ENCODE data around the gene TRIB2. TPM values are rescaled to one million over a fixed set of nuclear protein-coding genes. Genes with fewer than 3 reads are reported as not detected.
A peak's percentile ranks its signal among the peaks of the same experiment; 100 is the strongest.

The TRIB2 gene
- total RNA-seq, 4 donors from 2014 or later = 29.7 to 61.3 (median 40.6) TPM

- Histone ChIP-seq H3K4me1 (peaks cover 66% of the 10 kb centered on the region), H3K27me3 (peaks cover 7% of the 10 kb centered on the region), H3K4me3 (peak overlapping the region; percentile 65), H3K36me3 (peaks cover 3% of the 10 kb centered on the region), H3K27ac (peak overlapping the region; percentile 90), H3K9me3 (no peaks in the 10 kb centered on the region)
- TF ChIP-seq POLR2A (IDR thresholded peaks at IDR 0.05) (no peak), EP300 (IDR thresholded peaks at IDR 0.05) (no peak), POLR2AphosphoS5 (IDR thresholded peaks at IDR 0.05) (no peak), CTCF (IDR thresholded peaks at IDR 0.05) (no peak)
- WGBS = 7% methylated on average over 18 of the region's 33 CpGs
- DNase-seq (ENCODE audit: low spot score in 2 of 2) = no peak
Observed at GRCh38 chr2:12718711-12719399, 2.1 kb downstream of the TRIB2 start.

GRCh38 chr2:12719400-12720277, 2.9 kb downstream of the TRIB2 start:
- Histone ChIP-seq H3K4me3 (peak overlapping the region; percentile 65), H3K27ac (peak overlapping the region; percentile 90), H3K27me3 (peaks cover 7% of the 10 kb centered on the region), H3K4me1 (peaks cover 60% of the 10 kb centered on the region), H3K9me3 (no peaks in the 10 kb centered on the region), H3K36me3 (peaks cover 3% of the 10 kb centered on the region)
- no peak for DNase-seq (ENCODE audit: low spot score in 2 of 2)
- 29% methylated on average over 9 of the region's 9 CpGs for WGBS
- TF ChIP-seq CTCF (IDR thresholded peaks at IDR 0.05) (no peak), POLR2AphosphoS5 (IDR thresholded peaks at IDR 0.05) (no peak), POLR2A (IDR thresholded peaks at IDR 0.05) (no peak), EP300 (IDR thresholded peaks at IDR 0.05) (no peak)

- TF ChIP-seq CTCF (IDR thresholded peaks at IDR 0.05) (no peak), POLR2A (IDR thresholded peaks at IDR 0.05) (no peak), POLR2AphosphoS5 (IDR thresholded peaks at IDR 0.05) (no peak), EP300 (IDR thresholded peaks at IDR 0.05) (no peak)
- Histone ChIP-seq H3K4me1 (peaks cover 55% of the 10 kb centered on the region), H3K4me3 (peak overlapping the region; percentile 65), H3K27me3 (peaks cover 7% of the 10 kb centered on the region), H3K36me3 (peaks cover 5% of the 10 kb centered on the region), H3K27ac (no peak overlapping the region), H3K9me3 (no peaks in the 10 kb centered on the region)
- WGBS = 20% methylated on average over 1 of the region's 1 CpG
- no peak for DNase-seq (ENCODE audit: low spot score in 2 of 2)
Observed at GRCh38 chr2:12720278-12720620, 3.5 kb downstream of the TRIB2 start.

GRCh38 chr2:12720754-12721378, 4.1 kb downstream of the TRIB2 start:
- Histone ChIP-seq H3K36me3 (peaks cover 6% of the 10 kb centered on the region), H3K27me3 (peaks cover 7% of the 10 kb centered on the region), H3K9me3 (no peaks in the 10 kb centered on the region), H3K27ac (no peak overlapping the region), H3K4me1 (peaks cover 49% of the 10 kb centered on the region), H3K4me3 (peak overlapping the region; percentile 65)
- TF ChIP-seq CTCF (IDR thresholded peaks at IDR 0.05) = no peak
- TF ChIP-seq POLR2A (IDR thresholded peaks at IDR 0.05) = no peak
- TF ChIP-seq POLR2AphosphoS5 (IDR thresholded peaks at IDR 0.05) = no peak
- TF ChIP-seq EP300 (IDR thresholded peaks at IDR 0.05) = no peak
- no peak for DNase-seq (ENCODE audit: low spot score in 2 of 2)
- 36% methylated on average over 2 of the region's 2 CpGs for WGBS
